RWPE1 (cell line): ENCODE measurements around the gene TRIM10.
A peak's percentile ranks its signal among the peaks of the same experiment; 100 is the strongest.

ENCODE experiments used
- CTCF ChIA-PET: fragments of 350-600 bp; sonication (Branson Sonifier 250); formaldehyde crosslinking; extraction: SDS; loops from one replicate; lab custom pipeline; 2021; lab: Yijun Ruan, JAX
- POLR2A ChIA-PET: fragments of 400-600 bp; formaldehyde crosslinking; extraction: SDS; loops from one replicate; lab custom pipeline; 2020; ENCODE audit warnings: antibody characterized with exemption; ENCODE audit not compliant: low non-redundant PET; lab: Yijun Ruan, JAX
- DNase-seq: peaks from one replicate; pipeline ENCODE4 v3.0.0; 2012; ENCODE audit warnings: low spot score
- H3K27ac ChIP-seq: fragments of 450-650 bp; 2 replicates; pipeline ENCODE4 v1.5.1; 2017
- CTCF ChIP-seq: fragments of 450-650 bp; conservative IDR thresholded peaks from 2 replicates; pipeline ENCODE4 v1.5.1; 2017; ENCODE audit warnings: low read depth, mild to moderate bottlenecking

The TRIM10 gene

GRCh38 chr6:30160785-30161531 is at the start of gene TRIM10:
Gene TRIM10 (minus strand): TSS chr6:30161211. CDS start chr6:30160858, 353 bp downstream.
- CTCF ChIA-PET, result no interaction called here

GRCh38 chr6:30207619-30208295 is 46.7 kb upstream of the TRIM10 start:
- peak; percentile 30 for DNase-seq
- peak overlapping the region; percentile 96 for H3K27ac ChIP-seq
- ChIA-PET POLR2A (no interaction called here), CTCF (no interaction called here)
- no peak for TF ChIP-seq CTCF

More at GRCh38 chr6:30160785-30161531, at the start of gene TRIM10:
- POLR2A ChIA-PET, result no interaction called here
- no peak within 1 kb of the TSS for H3K27ac ChIP-seq
- DNase-seq, result no peak
- no peak for TF ChIP-seq CTCF

GRCh38 chr6:30206799-30207618 is 46.0 kb upstream of the TRIM10 start:
- H3K27ac ChIP-seq, result peak overlapping the region; percentile 96
- POLR2A ChIA-PET, result no interaction called here
- no peak for TF ChIP-seq CTCF
- CTCF ChIA-PET, result interaction anchor here (1.4 kb wide), 1 partner anchor 76 kb away, joined by 3 read pairs; no protein-coding TSS in a partner anchor
- peak; percentile 38 for DNase-seq

- CTCF ChIA-PET, result interaction anchor here (0.6 to 1.4 kb wide), 2 partner anchors 18 to 75 kb away, joined by 3 read pairs; no protein-coding TSS in a partner anchor
- TF ChIP-seq CTCF, result no peak
- POLR2A ChIA-PET, result interaction anchor here (0.5 kb wide), 1 partner anchor 111 kb away, joined by 3 read pairs; no protein-coding TSS in a partner anchor
- H3K27ac ChIP-seq, result peak overlapping the region; percentile 96
- no peak for DNase-seq
Observed at GRCh38 chr6:30206152-30206551, 45.1 kb upstream of the TRIM10 start.

- no peak for TF ChIP-seq CTCF
- CTCF ChIA-PET, result interaction anchor here (0.7 kb wide), 1 partner anchor 212 kb away, joined by 3 read pairs; no protein-coding TSS in a partner anchor
- no peak overlapping the region for H3K27ac ChIP-seq
- POLR2A ChIA-PET, result interaction anchor here (0.9 kb wide), 1 partner anchor 8 kb away, joined by 3 read pairs; no protein-coding TSS in a partner anchor
- DNase-seq, result no peak
Observed at GRCh38 chr6:30204116-30204515, 43.1 kb upstream of the TRIM10 start.

- no peak for TF ChIP-seq CTCF
- CTCF ChIA-PET, result no interaction called here
- H3K27ac ChIP-seq, result no peak overlapping the region
- POLR2A ChIA-PET, result no interaction called here
- no peak for DNase-seq
Observed at GRCh38 chr6:30202366-30202765, 41.4 kb upstream of the TRIM10 start.
